HG02759 (cell line): ENCODE data around the gene GPR132.
A peak's percentile ranks its signal among the peaks of the same experiment; 100 is the strongest.

ENCODE experiments used
- ATAC-seq: cut with Tn5 transposase; IDR thresholded peaks from one replicate; pipeline ENCODE4 v1.9.1; 2021; ENCODE audit warnings: mild to moderate bottlenecking, moderate library complexity; ENCODE audit not compliant: unreplicated experiment

GPR132 gene

DNA sequence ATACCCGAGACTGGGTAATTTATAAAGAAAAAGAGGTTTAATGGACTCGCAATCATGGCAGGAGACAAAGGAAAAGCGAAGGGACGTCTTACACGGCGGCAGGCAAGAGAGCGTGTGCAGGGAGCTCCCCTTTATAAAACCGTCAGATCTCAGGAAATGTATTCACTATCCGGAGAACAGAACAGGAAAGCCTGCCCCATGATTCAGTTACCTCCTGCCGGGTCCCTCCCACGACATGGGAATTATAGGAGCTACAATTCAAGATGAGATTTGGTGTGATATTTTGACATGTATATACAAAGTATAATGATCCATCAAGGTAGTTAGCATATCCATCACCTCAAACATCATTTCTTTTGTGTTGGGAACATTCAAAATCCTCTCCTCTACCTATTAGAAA is 42.1 kb downstream of the GPR132 start:
- no peak for ATAC-seq

DNA sequence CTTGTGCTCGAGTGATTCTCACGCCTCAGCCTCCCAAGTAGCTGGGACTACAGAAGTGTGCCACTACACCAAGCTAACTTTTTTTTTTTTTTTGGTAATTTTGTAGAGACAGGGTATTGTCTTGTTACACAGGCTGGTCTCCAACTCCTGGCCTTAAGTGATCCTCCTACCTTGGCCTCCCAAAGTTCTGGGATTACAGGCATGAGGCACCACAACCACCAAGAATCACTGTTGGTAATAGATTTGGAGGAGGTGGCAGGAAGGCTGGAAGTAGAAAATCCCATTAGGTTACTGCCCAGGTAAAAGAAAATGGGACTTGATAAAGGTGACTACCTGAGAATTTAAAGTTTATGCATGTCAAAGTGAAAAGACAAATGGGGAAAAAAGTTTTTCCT is 43.0 kb downstream of the GPR132 start:
- no peak for ATAC-seq

DNA sequence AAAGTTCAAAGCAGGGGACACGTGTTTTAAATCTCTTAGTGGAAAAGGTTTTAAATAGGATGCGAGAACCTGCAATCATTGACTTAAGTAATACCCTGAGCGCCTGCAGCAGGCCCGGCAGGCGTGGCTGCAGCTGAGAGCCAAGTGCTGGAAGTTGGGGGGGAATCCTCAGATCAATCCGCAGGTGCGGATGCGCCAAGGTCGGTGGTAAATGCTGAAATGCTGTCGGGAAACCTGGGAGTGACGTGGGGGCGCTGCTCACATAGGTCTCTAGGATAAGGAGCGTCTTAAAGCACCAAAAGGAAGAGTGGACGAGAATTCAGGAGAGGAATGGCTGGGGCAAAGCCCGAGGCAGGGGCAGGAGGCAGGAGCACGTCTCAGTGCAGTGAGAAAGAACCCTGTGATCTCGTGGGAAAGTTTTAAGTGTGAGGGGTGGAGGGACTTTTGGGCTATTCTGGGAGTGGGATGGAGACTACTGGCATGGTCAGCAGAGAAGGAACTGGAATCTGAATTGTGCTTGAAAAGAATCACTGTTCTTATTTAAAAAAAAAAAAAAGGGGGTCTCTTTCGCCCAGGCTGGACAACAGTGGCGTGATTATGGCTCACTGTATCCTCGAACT is 43.5 kb downstream of the GPR132 start:
- ATAC-seq: no peak

DNA sequence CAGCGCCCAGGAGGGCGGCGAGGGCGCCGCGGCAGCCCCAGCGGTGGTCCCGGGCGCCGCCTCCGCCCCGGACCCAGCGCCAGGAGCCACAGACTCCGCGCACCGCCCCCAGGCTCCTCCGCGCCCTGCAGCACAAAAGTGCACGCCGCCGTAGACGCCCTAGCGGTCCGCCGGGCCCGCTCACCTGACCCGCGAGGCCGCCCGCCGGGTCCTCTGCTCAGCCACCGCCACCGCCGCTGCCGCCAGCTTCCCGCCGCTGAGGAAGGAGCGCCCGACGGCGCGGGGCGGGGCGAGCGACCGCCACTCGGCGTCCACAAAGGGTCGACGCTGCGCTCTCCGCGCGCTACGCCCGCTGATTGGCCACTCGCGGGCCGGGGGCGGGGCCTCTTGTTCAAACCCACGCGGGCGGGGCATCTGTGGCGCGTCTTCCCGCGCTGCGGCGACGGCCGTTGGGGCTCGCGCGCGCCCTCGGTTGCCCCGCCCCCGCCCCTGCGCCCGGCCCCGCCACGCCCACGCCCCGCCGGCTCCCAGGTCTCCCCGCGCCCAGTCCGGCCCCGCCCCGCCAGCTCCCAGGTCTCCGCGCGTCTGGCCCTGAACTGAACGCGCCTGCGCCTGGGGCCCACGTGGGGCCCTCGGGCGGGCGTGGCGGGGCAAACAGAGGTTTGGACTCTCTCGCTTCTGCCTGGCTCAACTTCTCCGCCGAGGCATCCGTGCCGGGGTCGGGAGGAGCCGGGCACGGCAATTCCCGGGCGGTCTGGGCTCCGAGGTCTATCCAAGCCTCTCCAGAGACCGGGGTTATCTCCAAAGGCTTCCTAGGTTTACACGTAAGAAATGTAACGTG is 44.2 kb downstream of the GPR132 start, which contains the start of gene CDCA4:
Gene CDCA4, minus strand, starts transcription at position 269 of the 841 bp plus-strand sequence. CDS start 9,154 bp downstream, outside the sequence.
- peak; percentile 80 for ATAC-seq

DNA sequence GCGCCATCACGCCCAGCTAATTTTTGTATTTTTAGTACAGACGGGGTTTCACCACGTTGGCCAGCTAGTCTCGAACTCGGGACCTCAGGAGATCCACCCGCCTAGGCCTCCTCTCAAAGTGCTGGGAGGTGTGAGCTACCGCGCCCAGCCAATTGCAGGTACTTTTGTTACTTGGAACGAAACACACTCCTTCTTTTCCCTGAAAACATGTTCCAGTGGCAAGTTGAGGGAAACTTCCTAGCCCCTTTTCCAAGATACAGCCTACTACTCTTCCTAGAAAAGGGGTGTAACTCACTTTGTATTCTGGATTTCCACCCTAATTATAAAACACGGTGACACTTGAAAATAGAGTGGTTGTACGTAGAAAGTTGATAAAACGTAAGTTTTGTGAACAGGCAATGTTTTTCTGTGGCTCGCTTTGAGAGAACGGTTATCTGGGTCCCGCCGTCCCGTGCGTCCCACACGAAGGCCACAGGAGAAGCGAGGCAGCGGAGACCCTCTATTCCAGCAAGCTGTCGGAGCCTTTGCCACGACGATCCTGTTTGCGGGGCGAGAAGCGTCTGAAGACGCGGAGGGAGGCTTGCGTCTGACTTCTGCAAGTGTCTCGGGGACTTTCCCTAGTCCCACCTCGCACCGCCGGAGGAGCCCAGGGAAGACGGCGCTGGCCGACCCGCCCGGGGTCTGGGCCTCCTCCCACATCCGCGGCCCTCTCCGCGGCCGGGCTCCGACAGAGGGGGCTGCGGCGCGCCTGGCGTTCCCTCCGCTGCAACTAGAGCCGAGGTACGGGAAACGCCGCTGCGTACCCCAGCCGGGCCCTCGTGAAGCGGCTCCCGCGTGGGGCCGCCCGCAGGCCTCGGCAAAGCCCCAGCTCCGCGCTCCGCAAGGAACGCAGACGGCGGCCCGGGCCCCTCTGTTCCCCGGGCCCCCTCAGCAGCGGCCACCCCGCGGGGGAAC is 45.1 kb downstream of the GPR132 start:
- ATAC-seq: peak; percentile 24

DNA sequence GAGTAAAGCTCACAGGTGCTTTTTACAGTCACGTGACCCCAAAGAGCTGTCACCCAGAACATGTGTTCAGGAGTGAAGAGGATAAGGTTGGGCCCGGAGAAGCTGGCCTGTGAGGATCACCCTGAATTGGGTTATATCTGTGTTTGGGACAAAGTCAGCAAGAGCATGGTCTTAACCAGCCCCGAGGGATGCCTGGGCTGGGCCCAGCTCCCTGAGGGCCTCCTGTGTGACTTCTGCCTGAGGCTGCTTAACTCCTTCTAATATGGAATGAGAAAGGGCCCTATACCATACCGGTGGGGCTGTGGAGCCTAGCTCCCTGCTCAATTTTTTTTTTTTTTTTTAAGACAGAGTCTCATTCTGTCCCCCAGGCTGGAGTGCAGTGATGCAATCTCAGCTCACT is 46.8 kb downstream of the GPR132 start:
- no peak for ATAC-seq

DNA sequence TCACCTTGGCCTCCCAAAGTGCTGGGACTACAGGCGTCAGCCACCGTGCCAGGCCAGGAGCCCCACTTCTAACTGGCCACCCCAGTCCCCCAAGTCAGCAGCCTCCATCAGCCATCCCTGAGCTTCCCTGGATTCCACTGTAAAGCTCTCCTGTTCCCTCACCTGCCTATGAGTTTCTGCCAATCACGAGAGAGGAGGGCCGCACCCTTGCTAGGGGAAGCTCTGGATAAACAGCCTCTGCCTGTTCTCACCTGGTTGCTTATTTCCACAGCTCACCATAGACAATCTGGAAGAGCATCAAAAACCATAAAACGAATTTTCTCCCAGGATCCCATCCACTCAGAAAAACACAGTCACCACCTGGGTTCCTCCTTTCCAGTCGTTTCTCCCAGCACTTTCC is 49.3 kb downstream of the GPR132 start:
- no peak for ATAC-seq

DNA sequence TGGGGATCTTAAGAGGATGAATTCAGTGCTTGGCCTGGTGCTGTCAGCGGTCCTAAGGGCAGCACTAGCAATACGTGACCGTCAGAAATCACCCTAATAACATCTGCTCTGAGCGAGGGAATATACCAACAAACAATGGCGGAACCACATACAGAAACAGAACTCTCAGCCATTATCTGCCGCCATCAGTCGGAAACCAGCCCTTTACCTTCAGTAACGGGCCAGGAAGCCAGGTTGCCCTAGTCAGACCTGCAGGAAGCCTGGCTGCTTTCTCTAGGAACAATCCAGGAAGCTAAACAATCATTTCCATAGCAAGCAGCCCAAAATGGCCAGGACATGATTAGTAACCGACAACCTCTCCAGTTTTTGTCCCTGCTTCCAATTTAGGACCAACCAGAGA is 50.0 kb downstream of the GPR132 start:
- ATAC-seq: no peak

DNA sequence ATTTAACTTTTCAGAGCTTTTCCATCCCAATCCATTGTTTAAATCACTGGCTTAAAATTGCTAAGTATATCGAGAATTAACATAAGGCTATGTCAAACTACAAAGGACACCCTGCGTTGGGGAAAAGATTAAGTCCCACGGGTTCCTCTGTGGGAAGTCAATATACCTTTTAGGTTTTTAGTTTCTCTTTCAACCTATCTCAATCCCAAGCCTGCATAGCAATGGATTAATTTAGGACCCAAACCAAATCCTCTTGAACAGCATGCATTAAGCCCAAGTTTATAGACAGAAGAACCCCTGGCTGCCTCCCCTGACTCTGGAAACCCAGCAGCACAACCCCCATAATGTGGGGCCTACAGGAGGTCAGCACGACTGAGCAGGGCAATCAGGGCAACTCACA is 50.6 kb downstream of the GPR132 start:
- no peak for ATAC-seq

DNA sequence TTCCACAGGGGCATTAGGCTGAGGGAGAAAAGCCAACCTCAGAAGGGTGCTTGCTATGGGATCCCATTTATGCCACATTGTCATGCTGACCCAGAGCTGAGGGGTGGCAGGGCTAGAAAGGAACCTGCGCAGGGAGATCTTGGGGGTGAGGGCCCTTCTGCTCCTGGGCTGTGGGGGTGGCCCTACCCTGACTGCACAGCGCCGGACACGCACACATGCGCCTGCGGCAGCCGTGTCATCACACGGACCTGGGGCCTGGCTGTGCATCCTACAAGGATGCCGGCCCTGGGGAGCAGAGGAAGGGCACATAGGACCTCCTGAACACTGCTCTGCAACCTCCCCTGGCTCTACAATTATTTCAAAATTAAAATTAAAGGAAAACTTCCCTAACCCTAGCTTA is 51.2 kb downstream of the GPR132 start:
- no peak for ATAC-seq

DNA sequence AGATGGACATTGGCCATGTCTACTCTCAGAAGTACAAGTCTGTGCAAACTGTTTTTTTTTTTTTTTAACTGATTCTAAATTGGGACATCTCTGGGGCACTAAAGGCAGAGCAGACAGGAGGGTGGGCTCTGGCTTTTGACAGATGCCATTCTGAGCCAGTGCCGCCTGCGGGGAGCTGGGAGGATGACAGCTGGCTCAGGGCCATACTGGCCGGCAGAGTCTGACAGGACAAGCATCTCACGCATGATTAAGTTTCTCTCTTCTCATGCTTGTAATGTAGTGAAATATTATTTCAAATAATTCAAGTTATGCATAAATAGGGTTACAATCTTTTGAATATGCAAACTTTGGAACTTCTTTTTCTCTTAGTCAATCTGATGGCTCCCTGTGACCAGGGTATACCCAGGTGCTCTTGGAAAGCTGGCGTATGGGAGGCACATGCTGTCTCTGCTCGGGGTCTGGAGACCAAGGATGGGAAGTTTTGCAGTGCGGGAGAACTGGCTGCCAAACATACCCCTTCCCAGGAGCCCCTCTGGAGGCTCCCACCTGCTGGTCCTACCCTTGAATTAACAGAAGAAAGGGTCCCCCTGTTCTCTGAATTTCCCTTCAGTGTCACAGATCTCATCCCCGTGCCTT is 52.0 kb downstream of the GPR132 start:
- ATAC-seq: no peak

DNA sequence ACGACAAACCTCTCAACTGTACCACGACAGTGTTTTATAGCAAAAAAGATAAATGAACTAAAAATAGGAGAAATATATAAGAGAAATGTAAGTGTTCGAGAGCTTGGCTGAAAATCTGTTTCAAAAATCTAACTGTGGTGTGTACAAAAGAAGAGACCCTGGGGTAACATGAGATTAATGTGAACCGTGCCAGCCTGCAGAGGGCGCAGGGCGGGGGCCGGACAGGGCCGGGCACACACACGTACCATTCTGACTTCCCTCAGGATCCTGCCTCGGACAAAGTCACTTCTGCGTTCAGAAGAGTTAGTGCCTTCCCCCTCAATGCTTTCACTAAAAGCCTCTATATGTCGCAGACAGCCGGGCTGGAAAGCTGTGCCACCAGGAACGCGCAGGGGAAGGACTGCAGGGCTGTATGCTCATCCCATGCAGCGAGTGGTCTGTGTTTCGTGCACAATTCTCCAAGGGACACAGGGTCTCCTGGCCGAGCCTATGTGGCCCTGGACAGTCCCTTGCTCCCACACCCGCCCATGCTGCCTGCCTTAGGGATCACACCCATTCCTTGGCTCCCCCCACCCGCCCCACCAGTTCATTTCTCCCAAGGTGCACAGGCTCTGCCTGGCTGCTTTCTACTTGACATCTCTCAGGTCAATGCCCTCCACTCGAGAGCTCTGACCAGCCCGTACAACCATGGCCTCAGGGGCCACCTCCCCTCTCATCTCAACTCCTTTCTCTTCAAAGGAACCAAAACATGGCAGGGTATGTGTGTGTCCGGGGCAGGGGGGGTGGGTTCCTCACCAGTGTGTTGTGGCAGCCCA is 52.9 kb downstream of the GPR132 start:
- no peak for ATAC-seq

DNA sequence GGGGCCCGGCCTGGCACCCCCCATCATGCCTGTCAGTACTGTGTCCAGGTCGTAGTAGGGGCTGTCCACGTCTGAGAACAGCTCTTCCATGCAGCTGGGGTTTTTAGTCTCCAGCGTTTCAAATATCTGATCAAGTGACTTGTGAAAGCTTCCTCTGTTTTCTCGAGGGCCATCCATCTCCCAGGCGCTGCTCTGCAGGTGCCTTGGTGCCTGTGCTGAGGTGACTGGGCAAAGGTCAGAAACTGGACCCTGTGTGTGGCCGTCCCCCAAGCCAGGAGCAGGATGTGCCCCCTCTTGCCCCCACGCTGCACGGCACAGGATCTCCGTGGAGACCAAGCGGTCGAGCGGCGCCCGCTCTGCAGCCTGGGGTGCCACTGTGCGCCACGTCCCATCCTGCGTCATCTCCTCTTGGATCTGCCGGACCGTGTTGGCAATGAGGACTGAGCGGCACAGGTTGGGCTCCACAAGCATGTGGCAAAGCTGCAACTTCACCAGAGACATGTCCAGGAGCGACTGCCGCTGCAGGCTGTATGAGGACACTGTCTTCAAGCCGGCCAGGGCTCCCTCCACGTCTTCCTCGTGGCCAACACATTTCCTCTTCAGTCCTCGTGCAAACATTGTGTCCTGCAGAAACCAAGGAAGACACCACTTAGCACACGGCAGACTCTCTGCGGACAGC is 53.8 kb downstream of the GPR132 start:
- no peak for ATAC-seq

DNA sequence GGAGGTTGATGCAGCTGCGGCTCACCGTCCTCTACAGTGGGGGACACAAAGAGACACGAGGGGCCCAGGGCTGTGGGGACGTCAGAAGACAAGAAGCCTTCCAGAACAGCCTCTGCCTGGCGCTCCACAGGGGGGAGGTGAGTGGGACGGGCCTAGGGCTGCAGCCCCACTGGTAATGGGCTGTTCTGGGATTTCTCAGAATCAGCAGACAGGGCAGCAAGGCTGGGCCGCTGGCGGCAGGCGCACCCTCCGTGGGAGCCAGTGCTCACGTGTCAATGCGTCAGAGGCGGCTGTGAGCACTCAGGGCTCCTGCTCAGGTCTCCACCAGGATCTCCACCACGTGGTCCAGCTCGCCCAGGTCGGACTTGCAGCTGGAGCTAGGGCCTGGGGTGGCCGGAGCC is 54.3 kb downstream of the GPR132 start:
- no peak for ATAC-seq

DNA sequence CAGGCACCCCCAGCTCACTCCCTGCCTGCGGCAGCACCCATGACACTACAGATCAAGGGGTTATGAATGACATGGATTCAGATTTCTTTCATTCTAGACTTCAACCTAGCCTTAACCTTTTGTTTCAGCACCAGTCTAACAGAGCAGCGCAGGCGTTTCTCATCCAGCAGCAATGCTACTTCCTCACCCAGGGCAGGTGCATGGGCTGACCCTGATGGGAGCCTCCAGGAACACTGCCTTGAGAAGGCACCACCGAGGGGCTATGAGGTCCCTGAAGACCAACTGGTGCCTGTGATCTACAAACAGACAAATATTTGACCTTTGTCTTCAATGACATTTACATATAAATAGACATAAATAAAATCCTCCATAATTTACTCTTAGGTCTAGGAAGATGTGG is 55.1 kb downstream of the GPR132 start:
- no peak for ATAC-seq

DNA sequence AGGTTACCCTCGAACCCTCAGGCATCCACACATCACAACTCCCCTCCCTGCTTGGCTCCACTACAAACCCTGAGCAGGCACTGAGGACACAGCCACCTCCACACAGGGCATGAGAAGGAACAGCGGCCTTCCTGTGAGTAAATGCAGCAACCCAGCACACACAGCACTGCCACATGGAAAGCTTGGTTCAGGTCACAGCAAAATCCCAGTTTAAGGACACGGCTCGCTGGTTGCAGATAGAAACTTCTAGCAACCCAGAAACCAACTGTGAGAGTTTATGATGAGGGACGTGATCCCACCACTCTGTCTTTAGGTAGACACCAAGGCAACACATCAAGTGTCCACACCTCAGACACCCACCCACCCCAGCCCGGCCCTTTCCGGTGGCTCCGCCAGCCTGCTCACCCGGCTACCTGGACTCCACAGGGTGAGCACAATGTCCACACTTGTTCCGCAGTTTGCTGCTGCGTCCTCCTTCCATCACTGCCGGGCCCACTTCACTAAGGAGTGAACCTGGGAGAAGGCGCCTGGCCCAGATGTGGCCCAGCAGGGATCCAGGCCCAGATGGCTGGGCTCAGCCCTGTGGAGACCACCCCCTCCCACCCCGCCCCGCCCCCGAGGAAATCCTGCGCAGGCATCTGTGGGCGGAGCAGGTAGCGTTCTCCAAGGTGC is 57.5 kb downstream of the GPR132 start:
- ATAC-seq: no peak

DNA sequence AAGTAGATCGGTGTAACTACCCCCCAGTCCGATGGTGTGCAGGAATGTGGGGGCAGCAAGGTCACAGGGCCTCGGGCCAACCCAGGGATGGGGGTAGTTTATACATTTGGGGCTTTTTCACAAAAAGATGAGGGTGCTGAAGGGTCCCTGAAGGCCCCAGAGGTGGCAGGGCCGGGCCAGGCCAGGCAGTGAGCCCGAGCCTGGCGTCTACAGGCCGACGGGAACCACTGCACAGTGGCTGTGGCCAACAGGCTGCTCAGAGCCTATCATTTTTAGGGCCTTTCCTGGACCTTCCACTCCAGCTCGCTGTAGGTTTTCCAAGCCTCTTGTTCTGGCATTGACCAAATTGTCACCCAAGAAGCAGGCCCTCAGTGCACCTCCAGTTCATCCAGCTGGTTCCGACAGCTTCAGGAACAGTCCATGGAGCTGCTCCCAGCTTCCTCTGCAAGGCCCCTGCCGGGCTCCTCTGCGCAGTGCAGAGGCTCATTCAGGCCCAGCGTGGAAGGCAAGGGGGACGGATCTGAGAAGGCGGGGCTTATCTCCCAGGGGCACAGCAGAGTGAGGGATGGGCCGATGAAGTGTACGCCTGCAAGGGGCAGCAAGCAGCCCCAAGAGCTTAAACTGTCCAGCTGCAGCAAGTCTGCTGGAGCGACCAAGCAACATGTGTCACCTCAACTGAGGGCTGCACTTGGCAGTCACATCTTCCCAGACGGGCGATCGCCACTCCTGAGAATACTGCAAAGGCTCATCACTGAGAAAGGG is 58.2 kb downstream of the GPR132 start:
- no peak for ATAC-seq
